Hypothalamus (tissue), 51 donors: ENCODE measurements around the gene SRD5A1.

Source experiments
- DNase-seq, 51 donors: peaks; one replicate each; lab custom pipeline; 2025; lab: John Stamatoyannopoulos, UW

The SRD5A1 gene

GRCh38 chr5:6723122-6723815 lies 90.0 kb downstream of the SRD5A1 start:
- DNase-seq, result no peak

- no peak for DNase-seq
These were observed 90.6 kb downstream of the SRD5A1 start for GRCh38 chr5:6723816-6724300.
